GM18519 (cell line): ENCODE measurements around the gene CT55.
"Not testable (repeated sequence)": the region's sequence is repeated elsewhere in the genome, so short reads cannot be mapped to it uniquely, and the experiment has no call there.

Experiments
- ATAC-seq: cut with Tn5 transposase; IDR thresholded peaks from one replicate; pipeline ENCODE4 v1.9.1; 2021; ENCODE audit warnings: mild to moderate bottlenecking, moderate library complexity; ENCODE audit not compliant: unreplicated experiment, low FRiP score

The CT55 gene

GRCh38 chrX:135170877-135171519 is at the start of gene CT55:
TSS of gene CT55 (minus strand) at chrX:135171398. CDS start at chrX:135171171, 227 bp downstream.
- no peak for ATAC-seq

GRCh38 chrX:135213200-135213844 is 42.1 kb upstream of the CT55 start:
- ATAC-seq = no peak

- ATAC-seq = not testable (repeated sequence)
These were observed 35.2 kb upstream of the CT55 start for GRCh38 chrX:135206427-135206826.

GRCh38 chrX:135200297-135200696 is 29.1 kb upstream of the CT55 start:
- no peak for ATAC-seq

GRCh38 chrX:135194684-135195083 is 23.5 kb upstream of the CT55 start:
- no peak for ATAC-seq

GRCh38 chrX:135193740-135194139 is 22.5 kb upstream of the CT55 start:
- ATAC-seq = no peak

- no peak for ATAC-seq
These were observed 20.6 kb upstream of the CT55 start for GRCh38 chrX:135191838-135192237.

GRCh38 chrX:135185795-135186443 is 14.7 kb upstream of the CT55 start:
- ATAC-seq = no peak

GRCh38 chrX:135178636-135179035 is 7.4 kb upstream of the CT55 start:
- ATAC-seq = no peak

- ATAC-seq = no peak
These were observed 730 bp downstream of the CT55 start for GRCh38 chrX:135170468-135170867.

- not testable (repeated sequence) for ATAC-seq
These were observed 1.7 kb downstream of the CT55 start for GRCh38 chrX:135169534-135169933.

GRCh38 chrX:135168486-135168885 is 2.7 kb downstream of the CT55 start:
- no peak for ATAC-seq

GRCh38 chrX:135154688-135155087 is 16.5 kb downstream of the CT55 start:
- ATAC-seq = not testable (repeated sequence)

GRCh38 chrX:135126145-135126544 is 45.1 kb downstream of the CT55 start:
- ATAC-seq = not testable (repeated sequence)

GRCh38 chrX:135120056-135120576 is 51.1 kb downstream of the CT55 start, which contains the start of gene ETDB:
TSS of gene ETDB (minus strand) at chrX:135120526. CDS start at chrX:135119261, 1,265 bp downstream.
- ATAC-seq = not testable (repeated sequence)

- ATAC-seq = not testable (repeated sequence)
These were observed 55.1 kb downstream of the CT55 start for GRCh38 chrX:135116064-135116463.

- peak; percentile 97 for ATAC-seq
These were observed 56.8 kb downstream of the CT55 start for GRCh38 chrX:135114392-135114791.

GRCh38 chrX:135112743-135113142 is 58.5 kb downstream of the CT55 start:
- no peak for ATAC-seq

GRCh38 chrX:135112096-135112729 is 59.0 kb downstream of the CT55 start:
- ATAC-seq = no peak

- ATAC-seq = no peak
These were observed 61.6 kb downstream of the CT55 start for GRCh38 chrX:135109554-135109953.
